HepG2 (cell line): Measurements from ENCODE around the gene UBE2C. TPM values are rescaled to one million over a fixed set of nuclear protein-coding genes. Genes with fewer than 3 reads are reported as not detected.

Experiments
- AKAP8 ChIP-seq: sonication (generic); formaldehyde crosslinking; IDR thresholded peaks from 2 replicates; pipeline ENCODE4 v1.5.1; 2020; ENCODE audit warnings: mild to moderate bottlenecking, missing genetic modification reagents
- BRCA1 ChIP-seq: sonication (generic); formaldehyde crosslinking; IDR thresholded peaks from 2 replicates; pipeline ENCODE4 v1.4.0; 2020; ENCODE audit warnings: missing genetic modification reagents
- MYNN ChIP-seq: sonication (generic); formaldehyde crosslinking; IDR thresholded peaks from 2 replicates; pipeline ENCODE4 v1.4.0; 2020; ENCODE audit warnings: mild to moderate bottlenecking, low read depth, missing genetic modification reagents
- ZBTB40 ChIP-seq, 2 experiments: fragments of 450-650 bp in 1 of 2; sonication (generic) in 1 of 2; formaldehyde crosslinking in 1 of 2; IDR thresholded peaks; 2 replicates each; pipeline versions ENCODE4 v1.6.1 to v1.8.0; 2016 to 2022; ENCODE audit warnings: antibody characterized with exemption in 1 of 2, mild to moderate bottlenecking in 1 of 2, missing genetic modification reagents in 1 of 2
- ZNF234 ChIP-seq: sonication (generic); formaldehyde crosslinking; conservative IDR thresholded peaks from 2 replicates; pipeline ENCODE4 v1.5.1; 2020; ENCODE audit warnings: mild to moderate bottlenecking, missing genetic modification reagents
- ZNF24 ChIP-seq: fragments of 450-650 bp; IDR thresholded peaks from 2 replicates; pipeline ENCODE4 v1.6.1; 2017; ENCODE audit warnings: antibody characterized with exemption, mild to moderate bottlenecking
- ZNF264 ChIP-seq: sonication (generic); formaldehyde crosslinking; IDR thresholded peaks from 2 replicates; pipeline ENCODE4 v1.4.0; 2020; ENCODE audit warnings: missing genetic modification reagents
- ZNF512B ChIP-seq: sonication (generic); formaldehyde crosslinking; IDR thresholded peaks from 2 replicates; pipeline ENCODE4 v1.5.1; 2020; ENCODE audit warnings: missing genetic modification reagents, mild to moderate bottlenecking, borderline replicate concordance
- ZNF550 ChIP-seq: sonication (generic); formaldehyde crosslinking; IDR thresholded peaks from 2 replicates; pipeline ENCODE4 v1.4.0; 2020; ENCODE audit warnings: mild to moderate bottlenecking, missing genetic modification reagents, borderline replicate concordance
- ZNF883 ChIP-seq: sonication (generic); formaldehyde crosslinking; IDR thresholded peaks from 2 replicates; pipeline ENCODE4 v1.5.1; 2020; ENCODE audit warnings: mild to moderate bottlenecking, missing genetic modification reagents; ENCODE audit errors: not compliant biosample characterization
- polyA plus RNA-seq, 8 experiments: library from polyadenylated mRNA; depleted of rRNA in 3 of 8; stranded (reverse) in 7 of 8; unstranded in 1 of 8; fragments of >200 nt; fragmentation: Illumina TruSeq in 4 of 8; extraction: Trizol in 4 of 8; gene quantifications; 2 replicates each; pipeline versions ENCODE4 v1.2.1 to v1.2.3, GENCODE V29; 2011 to 2016; ENCODE audit warnings: low read depth in 4 of 8, missing spikeins in 1 of 8, mixed read lengths in 1 of 8; ENCODE audit not compliant: insufficient read depth in 1 of 8
- total RNA-seq, 5 experiments: library from RNA; depleted of rRNA; stranded (reverse); fragments of >200 nt; fragmentation: Illumina TruSeq; extraction: Trizol; gene quantifications; 2 replicates each; pipeline ENCODE4 v1.2.3, GENCODE V29; 2016; ENCODE audit warnings: low read depth in 1 of 5

UBE2C gene
- total and polyA plus RNA-seq, 2 of the 13 experiments (the other 11 are each of a cell fraction or from before 2014, with no cell fraction given) = 100 to 123 TPM

GRCh38 chr20:45857114-45857881, 44.9 kb downstream of the UBE2C start, which contains the start of the genes ACOT8 and ZSWIM3 (continued):
- TF ChIP-seq ZNF550 (CRISPR knock-in tag) = 0 out of 2 replicates have a peak, but pooled peaks have one; percentile 85
- peak; percentile 84 for TF ChIP-seq BRCA1 (CRISPR knock-in tag)
- TF ChIP-seq ZNF234 (CRISPR knock-in tag) = no peak
- TF ChIP-seq ZBTB40 (IDR thresholded peaks at IDR 0.05) = peak; percentile 95
- peak; percentile 58; the same call in 1 of the 2 replicates for TF ChIP-seq ZBTB40 (CRISPR knock-in tag; IDR thresholded peaks at IDR 0.05)
- TF ChIP-seq AKAP8 (CRISPR knock-in tag) = peak; percentile 82
- peak; percentile 84 for TF ChIP-seq ZNF264 (CRISPR knock-in tag)
- peak; percentile 72 for TF ChIP-seq ZNF883 (CRISPR knock-in tag)
- peak; percentile 85; the same call in 1 of the 2 replicates for TF ChIP-seq MYNN (CRISPR knock-in tag)
- TF ChIP-seq ZNF24 = peak; percentile 35; the same call in 1 of the 2 replicates
- TF ChIP-seq ZNF512B = no peak
